ENCODE data around the gene VSIG10.

DNA sequence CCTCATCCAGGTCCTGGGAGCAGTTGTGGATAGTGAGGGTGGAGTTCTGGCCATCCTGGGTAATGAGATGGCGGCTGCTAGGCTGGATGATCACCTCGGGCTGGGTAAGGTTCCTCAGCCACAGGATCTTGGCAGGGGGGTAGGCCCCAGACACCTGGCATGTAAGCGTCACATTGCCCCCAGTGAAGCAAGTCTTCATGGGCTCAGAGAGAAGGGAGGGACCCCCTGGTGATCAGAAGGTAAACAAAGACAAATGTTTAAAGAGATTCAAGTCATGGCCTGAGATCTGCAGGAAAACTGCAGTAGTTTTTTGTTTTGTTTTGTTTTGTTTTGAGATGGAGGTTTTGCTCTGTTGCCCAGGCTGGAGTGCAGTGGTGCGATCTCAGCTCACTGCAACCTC lies 30.0 kb downstream of the VSIG10 start:
- no peak for TF ChIP-seq CTCF (IDR thresholded peaks at IDR 0.05; ENCODE audit: low read depth, low read length)
- no peak for TF ChIP-seq EZH2phosphoT487 (IDR thresholded peaks at IDR 0.05; ENCODE audit: low read depth)

Data from OCI-LY3 (cell line).